Neural progenitor cell (in vitro differentiated cells): ENCODE measurements around the gene USP13. TPM values are rescaled to one million over a fixed set of nuclear protein-coding genes. Genes with fewer than 3 reads are reported as not detected.
"Not testable (repeated sequence)": the region's sequence is repeated elsewhere in the genome, so short reads cannot be mapped to it uniquely, and the experiment has no call there.

Source experiments
- DNase-seq: peaks from one replicate; pipeline ENCODE4 v3.0.0-alpha.2; 2016; ENCODE audit warnings: low spot score
- H2AFZ ChIP-seq: fragments of 200-600 bp; sonication (generic); replicated peaks from 2 replicates; pipeline ENCODE4 v1.6.1; 2016; ENCODE audit warnings: antibody characterized with exemption
- H3F3A ChIP-seq: fragments of 200-600 bp; sonication (generic); 2 replicates; pipeline ENCODE4 v1.6.1; 2016; ENCODE audit warnings: antibody characterized with exemption, low read depth
- H3K27ac ChIP-seq: fragments of 200-600 bp; sonication (generic); 2 replicates; pipeline ENCODE4 v1.5.1; 2016; ENCODE audit warnings: mild to moderate bottlenecking
- H3K27me3 ChIP-seq: fragments of 200-600 bp; sonication (generic); 2 replicates; pipeline ENCODE4 v1.6.1; 2016; ENCODE audit warnings: mild to moderate bottlenecking, moderate library complexity
- H3K36me3 ChIP-seq: fragments of 200-600 bp; sonication (generic); 2 replicates; pipeline ENCODE4 v1.5.1; 2016
- H3K4me1 ChIP-seq: fragments of 200-600 bp; sonication (generic); 2 replicates; pipeline ENCODE4 v1.6.1; 2016; ENCODE audit warnings: mixed run types
- H3K4me2 ChIP-seq: fragments of 200-600 bp; sonication (generic); 2 replicates; pipeline ENCODE4 v1.6.1; 2016
- H3K4me3 ChIP-seq: fragments of 200-600 bp; sonication (generic); 2 replicates; pipeline ENCODE4 v1.5.1; 2016
- H3K79me2 ChIP-seq: fragments of 200-600 bp; sonication (generic); 2 replicates; pipeline ENCODE4 v1.6.1; 2016; ENCODE audit warnings: low read depth
- H3K9ac ChIP-seq: fragments of 200-600 bp; sonication (generic); 2 replicates; pipeline ENCODE4 v1.6.1; 2016
- H3K9me3 ChIP-seq: fragments of 200-600 bp; sonication (generic); 2 replicates; pipeline ENCODE4 v1.5.1; 2016; ENCODE audit warnings: low read depth
- H4K20me1 ChIP-seq: fragments of 200-600 bp; sonication (generic); 2 replicates; pipeline ENCODE4 v1.6.1; 2016; ENCODE audit warnings: low read depth
- H3K27ac Mint-ChIP-seq: 3 replicates; pipeline ENCODE4 v1.8.0; 2021; ENCODE audit warnings: mixed read lengths
- H3K27me3 Mint-ChIP-seq: 2 replicates; pipeline ENCODE4 v1.8.0; 2022; ENCODE audit warnings: low read depth, mild to moderate bottlenecking, inconsistent platforms, moderate library complexity, mixed read lengths; ENCODE audit not compliant: insufficient read depth
- H3K36me3 Mint-ChIP-seq: 3 replicates; pipeline ENCODE4 v1.8.0; 2021; ENCODE audit warnings: mixed read lengths
- H3K4me1 Mint-ChIP-seq: 3 replicates; pipeline ENCODE4 v1.8.0; 2021; ENCODE audit warnings: mixed read lengths
- H3K4me3 Mint-ChIP-seq: 3 replicates; pipeline ENCODE4 v1.8.0; 2021; ENCODE audit warnings: mild to moderate bottlenecking, moderate library complexity, mixed read lengths
- H3K9me3 Mint-ChIP-seq: 3 replicates; pipeline ENCODE4 v1.8.0; 2020; ENCODE audit warnings: mixed read lengths
- CTCF ChIP-seq: fragments of 200-600 bp; sonication (generic); IDR thresholded peaks from 2 replicates; pipeline ENCODE4 v1.5.1; 2017; ENCODE audit warnings: antibody characterized with exemption, mild to moderate bottlenecking
- EZH2 ChIP-seq: fragments of 200-600 bp; sonication (generic); IDR thresholded peaks from 2 replicates; pipeline ENCODE4 v1.6.1; 2017; ENCODE audit warnings: antibody characterized with exemption, mild to moderate bottlenecking, moderate library complexity
- EZH2phosphoT487 ChIP-seq: fragments of 200-600 bp; sonication (generic); IDR thresholded peaks from 2 replicates; pipeline ENCODE4 v1.6.1; 2017; ENCODE audit warnings: antibody characterized with exemption
- total RNA-seq: library from RNA; depleted of rRNA; stranded (reverse); fragments of >200 nt; gene quantifications from 2 replicates; pipeline ENCODE4 v1.2.3, GENCODE V29; 2015; ENCODE audit warnings: low replicate concordance

The USP13 gene
- total RNA-seq, 1 donor from 2014 or later = 17.7 TPM

- Mint-ChIP-seq H3K36me3 (peaks cover 15% of the 10 kb centered on the region), H3K4me1 (peaks cover 3% of the 10 kb centered on the region), H3K27ac (no peak overlapping the region)
Observed at GRCh38 chr3:179682426-179683080, 29.7 kb downstream of the USP13 start.

GRCh38 chr3:179683286-179683685 is 30.4 kb downstream of the USP13 start:
- not testable (repeated sequence) for H4K20me1 ChIP-seq, H3K9me3 ChIP-seq, H3K27me3 Mint-ChIP-seq, H3F3A ChIP-seq, H3K4me2 ChIP-seq, H3K27me3 ChIP-seq, H3K4me1 Mint-ChIP-seq, H3K9ac ChIP-seq, H3K4me3 Mint-ChIP-seq, H3K4me3 ChIP-seq, DNase-seq, H3K4me1 ChIP-seq, H3K36me3 ChIP-seq, H3K27ac ChIP-seq, H3K9me3 Mint-ChIP-seq, H2AFZ ChIP-seq, H3K27ac Mint-ChIP-seq
- peaks cover 15% of the 10 kb centered on the region for H3K36me3 Mint-ChIP-seq
- peaks cover 39% of the 10 kb centered on the region for H3K79me2 ChIP-seq

More at GRCh38 chr3:179682426-179683080, 29.7 kb downstream of the USP13 start:
- Mint-ChIP-seq H3K9me3 (peaks cover 3% of the 10 kb centered on the region), H3K4me3 (no peak overlapping the region), H3K27me3 (no peaks in the 10 kb centered on the region)
- H3K27me3 ChIP-seq = no peaks in the 10 kb centered on the region
- peaks cover 3% of the 10 kb centered on the region for H3F3A ChIP-seq
- no peak overlapping the region for H3K9ac ChIP-seq
- no peak overlapping the region for H3K27ac ChIP-seq
- peaks cover 4% of the 10 kb centered on the region for H3K4me1 ChIP-seq
- H2AFZ ChIP-seq = no peak overlapping the region
- H4K20me1 ChIP-seq = peaks cover 16% of the 10 kb centered on the region
- no peaks in the 10 kb centered on the region for H3K36me3 ChIP-seq
- DNase-seq = no peak
- H3K79me2 ChIP-seq = peaks cover 46% of the 10 kb centered on the region
- H3K9me3 ChIP-seq = no peaks in the 10 kb centered on the region
- no peak overlapping the region for H3K4me3 ChIP-seq
- no peak for TF ChIP-seq EZH2phosphoT487
- no peak for TF ChIP-seq EZH2
- no peak for TF ChIP-seq CTCF
- H3K4me2 ChIP-seq = no peak overlapping the region

- no peak overlapping the region for H3K27ac ChIP-seq
- TF ChIP-seq EZH2phosphoT487 = no peak
- no peak for TF ChIP-seq EZH2
- TF ChIP-seq CTCF = no peak
- no peaks in the 10 kb centered on the region for H3K36me3 ChIP-seq
- no peak for DNase-seq
- no peak overlapping the region for H2AFZ ChIP-seq
- H3K4me1 ChIP-seq = no peaks in the 10 kb centered on the region
- H4K20me1 ChIP-seq = no peaks in the 10 kb centered on the region
- Mint-ChIP-seq H3K4me3 (no peak overlapping the region), H3K4me1 (no peaks in the 10 kb centered on the region), H3K27ac (no peak overlapping the region), H3K9me3 (peaks cover 3% of the 10 kb centered on the region), H3K36me3 (peaks cover 32% of the 10 kb centered on the region), H3K27me3 (no peaks in the 10 kb centered on the region)
- no peaks in the 10 kb centered on the region for H3K27me3 ChIP-seq
- H3K9me3 ChIP-seq = no peaks in the 10 kb centered on the region
- no peaks in the 10 kb centered on the region for H3F3A ChIP-seq
- H3K4me2 ChIP-seq = no peak overlapping the region
- H3K9ac ChIP-seq = no peak overlapping the region
- no peak overlapping the region for H3K4me3 ChIP-seq
- H3K79me2 ChIP-seq = peaks cover 8% of the 10 kb centered on the region
Observed at GRCh38 chr3:179687967-179688535, 35.2 kb downstream of the USP13 start.

- peaks cover 28% of the 10 kb centered on the region for H3K36me3 Mint-ChIP-seq
- Histone ChIP-seq H3K36me3 (no peaks in the 10 kb centered on the region), H3K4me3 (no peak overlapping the region), H3K79me2 (peaks cover 5% of the 10 kb centered on the region), H3K4me2 (no peak overlapping the region), H3K9me3 (no peaks in the 10 kb centered on the region), H2AFZ (no peak overlapping the region), H3K4me1 (no peaks in the 10 kb centered on the region), H3K27ac (no peak overlapping the region), H3K9ac (no peak overlapping the region), H3F3A (no peaks in the 10 kb centered on the region), H3K27me3 (no peaks in the 10 kb centered on the region), H4K20me1 (no peaks in the 10 kb centered on the region)
- no peaks in the 10 kb centered on the region for H3K27me3 Mint-ChIP-seq
- H3K4me1 Mint-ChIP-seq = no peaks in the 10 kb centered on the region
- TF ChIP-seq EZH2phosphoT487 (no peak), EZH2 (no peak), CTCF (no peak)
- no peak overlapping the region for H3K27ac Mint-ChIP-seq
- no peak for DNase-seq
- no peak overlapping the region for H3K4me3 Mint-ChIP-seq
- H3K9me3 Mint-ChIP-seq = peaks cover 3% of the 10 kb centered on the region
Observed at GRCh38 chr3:179688850-179689249, 36.0 kb downstream of the USP13 start.
